K562 (cell line): ENCODE measurements around the gene ARMC7. TPM values are rescaled to one million over a fixed set of nuclear protein-coding genes. Genes with fewer than 3 reads are reported as not detected.

Experiments
- ARID1B ChIP-seq: fragments of 450-650 bp; IDR thresholded peaks from 2 replicates; pipeline ENCODE4 v1.6.1; 2016; ENCODE audit warnings: antibody characterized with exemption, mild to moderate bottlenecking, inconsistent platforms
- BRCA1 ChIP-seq, 2 experiments: fragments of 450-650 bp in 1 of 2; sonication (generic) in 1 of 2; formaldehyde crosslinking in 1 of 2; IDR thresholded peaks; 2 replicates each; pipeline versions ENCODE4 v1.5.0 to v1.6.1; 2017 to 2020; ENCODE audit warnings: mild to moderate bottlenecking in 1 of 2, missing genetic modification reagents in 1 of 2
- C11orf30 ChIP-seq: fragments of 450-650 bp; IDR thresholded peaks from 2 replicates; pipeline ENCODE4 v1.6.1; 2016; ENCODE audit warnings: low read depth, mild to moderate bottlenecking
- CAMTA2 ChIP-seq: fragments of 250-450 bp; sonication (Bioruptor Pico); conservative IDR thresholded peaks from 2 replicates; pipeline ENCODE4 v1.5.1; 2022
- CBX3 ChIP-seq, 2 experiments: IDR thresholded peaks; 1 replicate in 1 of 2; 2 replicates in 1 of 2; pipeline ENCODE4 v1.6.1; 2012; ENCODE audit warnings: inconsistent platforms in 2 of 2, low read length in 2 of 2, borderline replicate concordance in 1 of 2, control low read depth in 1 of 2
- ESRRB ChIP-seq: fragments of 250-450 bp; sonication (Bioruptor Pico); IDR thresholded peaks from 2 replicates; pipeline ENCODE4 v1.5.0; 2020; ENCODE audit warnings: mild to moderate bottlenecking, moderate library complexity, borderline replicate concordance
- MAZ ChIP-seq, 2 experiments: fragments of 450-650 bp in 1 of 2; sonication (generic) in 1 of 2; formaldehyde crosslinking; IDR thresholded peaks in 1 of 2; conservative IDR thresholded peaks in 1 of 2; 2 replicates each; pipeline versions ENCODE4 v1.4.0 to v1.5.0; 2020; ENCODE audit warnings: mild to moderate bottlenecking in 1 of 2, missing genetic modification reagents in 1 of 2
- MECOM ChIP-seq: fragments of 250-450 bp; sonication (Bioruptor Pico); IDR thresholded peaks from 2 replicates; pipeline ENCODE4 v1.8.0; 2022; ENCODE audit warnings: inconsistent platforms
- MEIS2 ChIP-seq: fragments of 450-650 bp; IDR thresholded peaks from 2 replicates; pipeline ENCODE4 v1.6.1; 2014; ENCODE audit warnings: mild to moderate bottlenecking; ENCODE audit not compliant: partially characterized antibody
- PCBP1 ChIP-seq: fragments of 200-400 bp; formaldehyde crosslinking; IDR thresholded peaks from 2 replicates; pipeline ENCODE4 v1.6.1; 2018; ENCODE audit warnings: mild to moderate bottlenecking, low read depth, low read length; ENCODE audit not compliant: poor library complexity, severe bottlenecking
- POLR3A ChIP-seq: IDR thresholded peaks from 2 replicates; pipeline ENCODE4 v1.6.1; 2011; ENCODE audit warnings: borderline replicate concordance, mild to moderate bottlenecking, moderate library complexity; ENCODE audit not compliant: insufficient read length, insufficient read depth; ENCODE audit errors: extremely low read depth
- POLR3G ChIP-seq: IDR thresholded peaks from 2 replicates; pipeline ENCODE4 v1.6.1; 2011; ENCODE audit not compliant: insufficient read length, insufficient replicate concordance; ENCODE audit errors: extremely low read depth
- RB1 ChIP-seq: fragments of 450-650 bp; IDR thresholded peaks from 2 replicates; pipeline ENCODE4 v1.6.1; 2017; ENCODE audit warnings: low read depth, mild to moderate bottlenecking
- RBM15 ChIP-seq: fragments of 200-400 bp; formaldehyde crosslinking; IDR thresholded peaks from 2 replicates; pipeline ENCODE4 v1.6.1; 2018; ENCODE audit warnings: mild to moderate bottlenecking, low read length, moderate library complexity; ENCODE audit not compliant: insufficient read depth
- SREBF2 ChIP-seq: sonication (generic); formaldehyde crosslinking; IDR thresholded peaks from 2 replicates; pipeline ENCODE4 v1.4.0; 2020; ENCODE audit warnings: mild to moderate bottlenecking, missing genetic modification reagents
- TAF1 ChIP-seq: IDR thresholded peaks from 2 replicates; pipeline ENCODE4 v1.6.1; 2011; ENCODE audit warnings: mild to moderate bottlenecking, low read length, moderate library complexity; ENCODE audit not compliant: insufficient read depth, control insufficient read depth, severe bottlenecking; ENCODE audit errors: extremely low read depth
- ZKSCAN8 ChIP-seq: fragments of 200-800 bp; sonication (Bioruptor generic); IDR thresholded peaks from 2 replicates; pipeline ENCODE4 v1.6.1; 2016; ENCODE audit warnings: missing genetic modification characterization, missing compliant biosample characterization
- ZNF583 ChIP-seq: fragments of 250-450 bp; sonication (Bioruptor Pico); IDR thresholded peaks from 2 replicates; pipeline ENCODE4 v1.4.0; 2020
- ZNF695 ChIP-seq: fragments of 450-650 bp; formaldehyde crosslinking; IDR thresholded peaks from 2 replicates; pipeline ENCODE4 v1.4.0; 2020; ENCODE audit warnings: mild to moderate bottlenecking, moderate library complexity
- polyA plus RNA-seq, 8 experiments: library from polyadenylated mRNA; depleted of rRNA in 4 of 8; stranded (reverse) in 5 of 8; unstranded in 3 of 8; fragments of >200 nt; fragmentation: Nextera tagmentation in 2 of 8; fragmentation: Illumina TruSeq in 1 of 8; extraction: Ambion mirVana in 2 of 8; extraction: Trizol in 1 of 8; gene quantifications; 2 replicates each; pipeline versions ENCODE4 v1.2.1 to v1.2.3, GENCODE V29; 2011 to 2014; ENCODE audit warnings: inconsistent platforms in 1 of 8, missing spikeins in 1 of 8
- total RNA-seq, 7 experiments: library from RNA; depleted of rRNA in 6 of 7; stranded (reverse); fragments of >200 nt in 6 of 7; fragmentation: Illumina TruSeq in 2 of 7; extraction: Trizol in 2 of 7; gene quantifications; 2 replicates each; pipeline versions ENCODE4 v1.2.1 to v1.2.3, GENCODE V29; 2011 to 2021; ENCODE audit warnings: low replicate concordance in 1 of 7
- TF ChIP-seq, protein P1 (sequence below): fragments of 250-450 bp; sonication (Bioruptor Pico); IDR thresholded peaks from 2 replicates; pipeline ENCODE4 v1.8.0; 2022; ENCODE audit warnings: inconsistent platforms, mild to moderate bottlenecking, moderate library complexity, borderline replicate concordance
- TF ChIP-seq, protein P2 (sequence below): IDR thresholded peaks from 2 replicates; pipeline ENCODE4 v1.6.1; 2012; ENCODE audit warnings: low read depth, low read length, improper control_type of control experiment, borderline replicate concordance
- TF ChIP-seq, protein P3 (sequence below): fragments of 250-450 bp; sonication (Bioruptor Pico); IDR thresholded peaks from 2 replicates; pipeline ENCODE4 v1.5.1; 2021; ENCODE audit warnings: mild to moderate bottlenecking

Gene ARMC7
- total and polyA plus RNA-seq, 9 of the 15 experiments (the other 6 are each of a cell fraction or from before 2014, with no cell fraction given): 1.4 to 15.2 (median 5.9) TPM

DNA sequence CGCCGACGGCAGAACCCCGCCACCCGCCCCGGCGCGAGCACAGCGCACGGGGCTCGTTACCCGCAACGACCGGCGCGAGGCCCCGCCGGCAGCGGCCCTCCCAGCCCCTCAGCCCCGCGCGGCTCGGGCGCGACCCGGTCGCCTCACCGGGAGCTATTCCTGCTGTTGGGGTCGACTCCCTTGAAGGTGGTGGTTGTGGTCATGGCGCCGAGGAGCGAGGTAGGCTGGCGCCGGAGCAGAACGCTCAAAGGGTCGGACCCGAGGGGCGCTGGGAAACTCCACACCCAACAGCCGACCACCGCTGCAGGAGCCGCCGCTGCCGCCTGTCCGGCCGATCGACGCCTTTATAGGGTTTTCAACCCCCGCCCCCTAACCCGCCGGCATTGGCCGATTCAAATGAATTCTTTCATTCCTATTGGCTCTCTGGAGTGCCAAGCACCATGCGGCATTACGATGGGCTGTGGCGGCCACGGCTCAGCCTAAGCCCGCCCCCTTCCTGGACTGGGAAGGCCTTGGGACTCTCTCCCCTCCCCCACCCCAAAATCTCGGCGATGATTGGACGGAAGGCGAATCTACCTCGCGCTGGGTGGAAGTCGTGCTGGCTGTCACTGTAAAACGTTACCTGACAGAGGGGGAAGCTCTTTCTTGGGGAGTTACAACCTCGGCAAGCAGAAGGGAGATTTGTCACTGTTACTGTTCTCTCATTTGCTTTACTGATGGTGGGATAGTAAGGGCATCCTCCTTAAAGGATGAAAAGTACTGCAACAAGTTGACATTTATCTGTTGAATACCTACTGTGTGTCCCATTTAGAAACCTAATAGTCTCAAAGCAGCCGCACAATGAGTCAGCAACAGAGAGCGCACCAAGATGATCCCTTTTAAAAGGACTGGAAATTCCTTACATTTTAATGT is 44.7 kb downstream of the ARMC7 start, which contains the start of gene JPT1 (continued):
- no peak for TF ChIP-seq MECOM (CRISPR knock-in tag)
- no peak for TF ChIP-seq ZNF695 (CRISPR knock-in tag)
- TF ChIP-seq, protein P1, sequence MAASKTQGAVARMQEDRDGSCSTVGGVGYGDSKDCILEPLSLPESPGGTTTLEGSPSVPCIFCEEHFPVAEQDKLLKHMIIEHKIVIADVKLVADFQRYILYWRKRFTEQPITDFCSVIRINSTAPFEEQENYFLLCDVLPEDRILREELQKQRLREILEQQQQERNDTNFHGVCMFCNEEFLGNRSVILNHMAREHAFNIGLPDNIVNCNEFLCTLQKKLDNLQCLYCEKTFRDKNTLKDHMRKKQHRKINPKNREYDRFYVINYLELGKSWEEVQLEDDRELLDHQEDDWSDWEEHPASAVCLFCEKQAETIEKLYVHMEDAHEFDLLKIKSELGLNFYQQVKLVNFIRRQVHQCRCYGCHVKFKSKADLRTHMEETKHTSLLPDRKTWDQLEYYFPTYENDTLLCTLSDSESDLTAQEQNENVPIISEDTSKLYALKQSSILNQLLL (CRISPR knock-in tag): no peak
- TF ChIP-seq ZNF583 (CRISPR knock-in tag): no peak
- TF ChIP-seq MAZ (CRISPR knock-in tag; conservative IDR thresholded peaks at IDR 0.05 in 1 of 2, IDR thresholded peaks at IDR 0.05 in 1 of 2): peak; percentile 64 to 88
- TF ChIP-seq PCBP1: no peak
- no peak for TF ChIP-seq CAMTA2 (CRISPR knock-in tag)
- TF ChIP-seq, protein P2, sequence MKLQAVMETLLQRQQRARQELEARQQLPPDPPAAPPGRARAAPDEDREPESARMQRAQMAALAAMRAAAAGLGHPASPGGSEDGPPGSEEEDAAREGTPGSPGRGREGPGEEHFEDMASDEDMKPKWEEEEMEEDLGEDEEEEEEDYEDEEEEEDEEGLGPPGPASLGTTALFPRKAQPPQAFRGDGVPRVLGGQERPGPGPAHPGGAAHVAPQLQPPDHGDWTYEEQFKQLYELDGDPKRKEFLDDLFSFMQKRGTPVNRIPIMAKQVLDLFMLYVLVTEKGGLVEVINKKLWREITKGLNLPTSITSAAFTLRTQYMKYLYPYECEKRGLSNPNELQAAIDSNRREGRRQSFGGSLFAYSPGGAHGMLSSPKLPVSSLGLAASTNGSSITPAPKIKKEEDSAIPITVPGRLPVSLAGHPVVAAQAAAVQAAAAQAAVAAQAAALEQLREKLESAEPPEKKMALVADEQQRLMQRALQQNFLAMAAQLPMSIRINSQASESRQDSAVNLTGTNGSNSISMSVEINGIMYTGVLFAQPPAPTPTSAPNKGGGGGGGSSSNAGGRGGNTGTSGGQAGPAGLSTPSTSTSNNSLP: no peak
- TF ChIP-seq ESRRB: no peak
- TF ChIP-seq RB1: peak; percentile 89
- TF ChIP-seq POLR3G: no peak
- TF ChIP-seq, protein P3, sequence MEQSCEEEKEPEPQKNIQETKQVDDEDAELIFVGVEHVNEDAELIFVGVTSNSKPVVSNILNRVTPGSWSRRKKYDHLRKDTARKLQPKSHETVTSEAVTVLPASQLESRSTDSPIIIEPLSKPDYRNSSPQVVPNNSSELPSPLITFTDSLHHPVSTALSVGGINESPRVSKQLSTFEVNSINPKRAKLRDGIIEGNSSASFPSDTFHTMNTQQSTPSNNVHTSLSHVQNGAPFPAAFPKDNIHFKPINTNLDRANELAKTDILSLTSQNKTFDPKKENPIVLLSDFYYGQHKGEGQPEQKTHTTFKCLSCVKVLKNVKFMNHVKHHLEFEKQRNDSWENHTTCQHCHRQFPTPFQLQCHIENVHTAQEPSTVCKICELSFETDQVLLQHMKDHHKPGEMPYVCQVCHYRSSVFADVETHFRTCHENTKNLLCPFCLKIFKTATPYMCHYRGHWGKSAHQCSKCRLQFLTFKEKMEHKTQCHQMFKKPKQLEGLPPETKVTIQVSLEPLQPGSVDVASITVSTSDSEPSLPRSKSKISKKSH: no peak
- TF ChIP-seq SREBF2 (CRISPR knock-in tag): no peak
- peak in 1 of 2 experiments; percentile 41; a peak in 1 of 3 replicates for TF ChIP-seq CBX3 (IDR thresholded peaks at IDR 0.05; ENCODE audit: borderline replicate concordance in 1 of 2, low read length in 2 of 2)
- peak; percentile 48; the same call in 1 of the 2 replicates for TF ChIP-seq ARID1B
- TF ChIP-seq ZKSCAN8 (CRISPR knock-in tag): no peak
- TF ChIP-seq RBM15: peak; percentile 89; the same call in 1 of the 2 replicates
- no peak for TF ChIP-seq POLR3A
- TF ChIP-seq MEIS2: peak; percentile 70
- peak; percentile 95 for TF ChIP-seq TAF1
- no peak for TF ChIP-seq BRCA1 (IDR thresholded peaks at IDR 0.05)
- TF ChIP-seq BRCA1 (CRISPR knock-in tag; IDR thresholded peaks at IDR 0.05): no peak
- TF ChIP-seq C11orf30: peak; percentile 92
